ENCODE measurements around the gene CALM1.

- TF ChIP-seq, protein P1, sequence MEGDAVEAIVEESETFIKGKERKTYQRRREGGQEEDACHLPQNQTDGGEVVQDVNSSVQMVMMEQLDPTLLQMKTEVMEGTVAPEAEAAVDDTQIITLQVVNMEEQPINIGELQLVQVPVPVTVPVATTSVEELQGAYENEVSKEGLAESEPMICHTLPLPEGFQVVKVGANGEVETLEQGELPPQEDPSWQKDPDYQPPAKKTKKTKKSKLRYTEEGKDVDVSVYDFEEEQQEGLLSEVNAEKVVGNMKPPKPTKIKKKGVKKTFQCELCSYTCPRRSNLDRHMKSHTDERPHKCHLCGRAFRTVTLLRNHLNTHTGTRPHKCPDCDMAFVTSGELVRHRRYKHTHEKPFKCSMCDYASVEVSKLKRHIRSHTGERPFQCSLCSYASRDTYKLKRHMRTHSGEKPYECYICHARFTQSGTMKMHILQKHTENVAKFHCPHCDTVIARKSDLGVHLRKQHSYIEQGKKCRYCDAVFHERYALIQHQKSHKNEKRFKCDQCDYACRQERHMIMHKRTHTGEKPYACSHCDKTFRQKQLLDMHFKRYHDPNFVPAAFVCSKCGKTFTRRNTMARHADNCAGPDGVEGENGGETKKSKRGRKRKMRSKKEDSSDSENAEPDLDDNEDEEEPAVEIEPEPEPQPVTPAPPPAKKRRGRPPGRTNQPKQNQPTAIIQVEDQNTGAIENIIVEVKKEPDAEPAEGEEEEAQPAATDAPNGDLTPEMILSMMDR (IDR thresholded peaks at IDR 0.05) = no peak
- no peak for TF ChIP-seq ZFX (IDR thresholded peaks at IDR 0.05; ENCODE audit: borderline replicate concordance)
These were observed 41.0 kb upstream of the CALM1 start for GRCh38 chr14:90355540-90356518.
